NCI-H2196 treated with DMSO at 0.1 percent for 48 hours (cell line): Measurements from ENCODE around the gene ATPAF1.
"Not testable (repeated sequence)": the region's sequence is repeated elsewhere in the genome, so short reads cannot be mapped to it uniquely, and the experiment has no call there.

ENCODE experiments used
- DNase-seq: peaks from one replicate; lab custom pipeline; 2025; ENCODE audit not compliant: unreplicated experiment; lab: John Stamatoyannopoulos, UW

ATPAF1 gene, protein sequence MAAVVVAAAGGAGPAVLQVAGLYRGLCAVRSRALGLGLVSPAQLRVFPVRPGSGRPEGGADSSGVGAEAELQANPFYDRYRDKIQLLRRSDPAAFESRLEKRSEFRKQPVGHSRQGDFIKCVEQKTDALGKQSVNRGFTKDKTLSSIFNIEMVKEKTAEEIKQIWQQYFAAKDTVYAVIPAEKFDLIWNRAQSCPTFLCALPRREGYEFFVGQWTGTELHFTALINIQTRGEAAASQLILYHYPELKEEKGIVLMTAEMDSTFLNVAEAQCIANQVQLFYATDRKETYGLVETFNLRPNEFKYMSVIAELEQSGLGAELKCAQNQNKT

DNA sequence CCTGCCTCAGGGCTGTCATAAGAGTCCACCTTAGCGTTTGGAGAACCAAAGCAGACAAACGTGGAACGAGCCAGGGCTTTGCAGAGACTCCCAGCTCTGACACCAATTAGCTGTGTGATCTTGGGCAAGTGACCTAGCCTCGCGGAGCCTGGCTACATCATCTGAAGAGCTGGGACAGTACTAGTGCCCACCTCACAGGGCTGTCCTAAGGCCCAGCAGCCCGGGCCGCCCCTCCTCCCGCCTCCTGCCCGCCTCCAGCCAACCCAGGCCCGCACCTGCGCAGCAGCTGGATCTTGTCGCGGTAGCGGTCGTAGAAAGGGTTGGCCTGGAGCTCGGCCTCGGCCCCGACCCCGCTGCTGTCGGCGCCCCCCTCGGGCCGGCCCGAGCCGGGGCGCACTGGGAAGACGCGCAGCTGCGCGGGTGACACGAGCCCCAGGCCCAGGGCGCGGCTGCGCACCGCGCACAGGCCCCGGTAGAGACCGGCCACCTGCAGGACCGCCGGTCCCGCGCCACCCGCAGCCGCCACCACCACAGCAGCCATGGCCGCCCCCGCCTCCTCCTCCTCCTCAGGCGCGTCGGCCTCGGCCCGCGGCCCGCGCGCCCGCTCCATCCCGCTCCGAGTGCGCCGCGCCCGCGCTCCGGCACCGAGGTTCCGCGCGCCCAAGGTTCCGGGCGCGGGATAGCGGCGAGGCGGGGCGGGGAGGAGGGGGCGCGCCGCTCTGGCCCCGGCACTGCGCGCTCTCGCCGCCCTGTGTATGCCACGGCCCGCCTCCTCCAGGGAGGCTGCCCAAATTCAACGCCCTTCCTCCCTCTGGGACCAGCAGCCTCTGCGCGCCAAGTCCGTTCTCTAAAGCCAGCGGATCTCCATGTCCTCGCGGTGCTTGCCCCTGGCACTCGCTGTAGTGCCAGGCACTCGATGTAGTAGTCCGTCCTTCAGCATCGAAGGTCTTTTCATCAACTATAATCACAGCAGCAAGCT is at the start of gene ATPAF1:
Gene ATPAF1 (minus strand): TSS at position 583 of the 979 bp plus-strand sequence. CDS start 42 bp downstream, at position 541.
- DNase-seq: peak; percentile 71

DNA sequence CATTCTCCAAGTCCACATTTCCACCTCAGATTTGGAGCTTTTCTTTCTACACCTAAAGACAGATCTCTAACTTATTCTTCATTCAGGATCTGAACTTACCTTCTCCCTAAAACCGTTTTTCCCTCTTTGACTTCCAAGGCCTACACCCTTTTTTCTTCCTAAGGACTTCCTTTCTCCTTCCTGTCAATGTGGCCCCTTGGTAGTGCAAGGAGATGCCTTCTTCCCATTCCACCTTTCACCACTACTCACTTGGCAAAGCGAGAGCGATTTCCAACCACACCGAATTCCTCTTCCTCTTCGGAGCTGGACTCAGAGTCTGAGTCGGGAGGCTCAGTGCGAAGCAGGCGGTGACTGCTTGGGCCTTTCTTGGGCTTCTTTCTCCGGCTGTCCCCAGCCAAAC is 49.5 kb upstream of the ATPAF1 start:
- DNase-seq: no peak

DNA sequence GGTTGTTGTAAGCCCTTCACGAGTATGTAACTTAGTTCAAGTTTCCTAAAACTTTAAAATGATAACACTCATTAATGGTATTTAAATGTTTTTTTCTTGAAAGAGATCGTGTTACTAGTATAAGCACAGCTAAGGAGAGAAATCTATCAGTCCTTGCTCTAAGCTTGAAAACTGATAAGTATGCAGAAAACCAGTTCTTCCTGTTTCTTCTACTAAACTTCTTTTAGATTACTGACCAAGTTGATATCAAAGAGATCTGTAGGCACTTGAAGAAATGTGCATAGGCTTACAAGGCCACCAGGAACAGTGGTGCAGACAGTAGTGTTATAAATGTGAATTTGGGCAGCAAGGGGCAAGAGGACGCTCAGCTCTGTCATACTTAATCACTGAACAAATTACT is 46.8 kb upstream of the ATPAF1 start:
- DNase-seq: no peak

DNA sequence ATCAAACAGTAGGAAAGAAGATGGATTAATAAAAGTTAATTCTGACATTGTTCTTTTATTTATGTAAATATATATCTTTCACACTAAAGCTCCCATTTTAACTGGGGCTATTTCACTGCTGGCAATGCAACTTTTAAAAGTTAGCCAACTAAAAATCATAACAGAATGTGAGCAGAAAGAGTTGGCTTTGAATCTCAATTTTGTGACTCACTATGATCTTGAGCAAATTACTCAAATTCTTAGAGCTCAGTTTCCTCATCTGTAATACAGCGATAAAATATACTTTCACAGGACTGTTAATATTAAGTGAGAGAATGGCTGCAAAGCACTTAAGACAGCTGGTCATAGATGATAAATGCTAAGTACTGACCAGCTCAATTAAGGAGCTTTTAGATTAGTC is 40.0 kb upstream of the ATPAF1 start:
- DNase-seq: no peak

DNA sequence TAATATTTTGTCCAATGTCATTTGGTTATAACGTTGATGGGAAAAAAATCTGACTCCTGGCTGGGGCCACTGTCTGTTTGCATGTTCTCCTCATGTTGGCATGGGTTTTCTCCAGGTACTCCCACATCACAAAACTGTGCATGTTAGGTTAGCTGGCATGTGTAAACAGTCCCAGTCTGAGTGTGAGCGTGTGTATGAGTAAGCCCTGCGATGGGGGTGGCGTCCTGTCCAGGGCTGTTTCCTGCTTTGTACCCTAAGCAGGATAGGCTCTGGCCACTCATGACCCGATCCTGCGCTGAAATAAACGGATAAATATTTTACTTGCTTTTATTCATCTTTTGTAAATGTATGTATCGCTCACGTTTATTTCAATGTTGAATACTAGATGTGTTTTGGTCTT is 37.2 kb upstream of the ATPAF1 start:
- no peak for DNase-seq

DNA sequence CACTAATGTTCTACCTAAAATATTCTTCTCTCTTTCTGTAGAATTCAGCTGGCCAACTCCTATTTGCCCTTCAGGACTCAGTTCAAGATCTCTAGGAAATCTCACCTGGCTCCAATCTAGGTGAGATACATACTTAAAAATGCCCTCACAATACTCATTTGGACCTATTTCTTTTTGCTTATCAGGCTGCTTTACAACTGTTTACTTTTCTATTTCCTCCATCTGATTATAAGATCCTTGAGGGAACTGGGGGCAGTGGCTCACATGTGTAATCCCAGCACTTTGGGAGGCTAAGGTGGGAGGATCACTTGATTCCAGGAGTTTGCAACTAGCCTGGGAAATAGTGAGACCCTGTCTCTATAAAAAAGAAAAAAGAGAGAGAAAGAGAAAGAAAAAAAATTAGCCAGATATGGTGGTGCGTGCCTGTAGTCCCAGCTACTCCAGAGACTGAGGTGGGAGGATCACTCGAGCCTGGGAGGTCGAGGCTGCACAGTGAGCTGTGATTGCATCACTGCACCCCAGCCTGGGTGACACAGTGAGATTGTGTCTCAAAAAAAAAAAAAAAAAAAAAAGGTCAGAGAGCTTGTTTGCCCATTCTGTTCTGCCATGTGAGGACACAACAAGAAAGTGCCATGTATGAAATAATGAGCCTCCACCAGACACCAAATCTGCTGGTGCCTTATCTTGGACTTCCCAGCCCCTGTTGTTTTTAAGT is 35.9 kb upstream of the ATPAF1 start:
- DNase-seq: no peak

DNA sequence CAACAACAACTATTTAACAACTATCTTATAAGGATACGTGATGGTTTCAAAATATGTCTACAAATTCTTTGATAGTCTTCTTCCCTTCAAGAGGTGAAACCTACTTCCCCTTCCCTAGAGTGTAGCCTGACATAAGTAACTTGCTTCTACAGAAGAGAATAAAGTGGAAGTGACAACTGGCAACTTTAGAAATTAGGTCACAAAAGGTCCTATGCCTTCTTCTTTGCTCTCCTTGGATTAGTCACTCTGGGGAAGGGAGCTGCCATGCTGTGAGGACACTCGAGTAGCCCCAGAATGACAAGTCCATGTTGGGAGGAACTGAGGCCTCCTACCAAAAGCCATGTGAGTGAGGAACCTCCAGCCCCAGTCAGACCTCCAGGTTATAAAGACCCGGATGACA is 31.5 kb upstream of the ATPAF1 start:
- no peak for DNase-seq

DNA sequence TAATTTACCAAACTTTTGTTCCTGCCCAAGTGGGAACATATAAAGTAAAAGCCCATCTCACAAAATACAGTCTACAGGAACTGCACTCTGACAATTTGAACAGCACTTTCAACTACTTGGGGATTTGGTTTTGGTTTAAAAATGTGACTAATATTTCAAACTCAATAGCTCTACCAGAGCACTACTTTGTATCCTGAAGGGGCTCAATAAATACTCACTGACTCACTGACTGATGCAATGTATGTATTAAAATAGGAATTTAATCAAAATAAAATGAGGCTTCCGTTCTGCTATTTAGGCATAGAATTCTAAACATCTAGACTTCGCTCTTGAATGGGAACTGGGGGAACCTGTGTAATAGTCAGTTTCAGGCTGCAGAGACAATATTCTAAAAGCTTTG is 28.9 kb upstream of the ATPAF1 start:
- DNase-seq: no peak

DNA sequence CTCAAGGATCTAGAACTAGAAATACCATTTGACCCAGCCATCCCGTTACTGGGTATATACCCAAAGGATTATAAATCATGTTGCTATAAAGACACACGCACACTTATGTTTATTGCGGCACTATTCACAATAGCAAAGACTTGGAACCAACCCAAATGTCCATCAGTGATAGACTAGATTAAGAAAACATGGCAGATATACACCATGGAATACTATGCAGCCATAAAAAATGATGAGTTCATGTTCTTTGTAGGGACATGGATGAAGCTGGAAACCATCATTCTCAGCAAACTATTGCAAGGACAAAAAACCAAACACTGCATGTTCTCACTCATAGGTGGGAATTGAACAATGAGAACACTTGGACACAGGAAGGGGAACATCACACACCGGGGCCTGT is 26.5 kb upstream of the ATPAF1 start:
- not testable (repeated sequence) for DNase-seq

DNA sequence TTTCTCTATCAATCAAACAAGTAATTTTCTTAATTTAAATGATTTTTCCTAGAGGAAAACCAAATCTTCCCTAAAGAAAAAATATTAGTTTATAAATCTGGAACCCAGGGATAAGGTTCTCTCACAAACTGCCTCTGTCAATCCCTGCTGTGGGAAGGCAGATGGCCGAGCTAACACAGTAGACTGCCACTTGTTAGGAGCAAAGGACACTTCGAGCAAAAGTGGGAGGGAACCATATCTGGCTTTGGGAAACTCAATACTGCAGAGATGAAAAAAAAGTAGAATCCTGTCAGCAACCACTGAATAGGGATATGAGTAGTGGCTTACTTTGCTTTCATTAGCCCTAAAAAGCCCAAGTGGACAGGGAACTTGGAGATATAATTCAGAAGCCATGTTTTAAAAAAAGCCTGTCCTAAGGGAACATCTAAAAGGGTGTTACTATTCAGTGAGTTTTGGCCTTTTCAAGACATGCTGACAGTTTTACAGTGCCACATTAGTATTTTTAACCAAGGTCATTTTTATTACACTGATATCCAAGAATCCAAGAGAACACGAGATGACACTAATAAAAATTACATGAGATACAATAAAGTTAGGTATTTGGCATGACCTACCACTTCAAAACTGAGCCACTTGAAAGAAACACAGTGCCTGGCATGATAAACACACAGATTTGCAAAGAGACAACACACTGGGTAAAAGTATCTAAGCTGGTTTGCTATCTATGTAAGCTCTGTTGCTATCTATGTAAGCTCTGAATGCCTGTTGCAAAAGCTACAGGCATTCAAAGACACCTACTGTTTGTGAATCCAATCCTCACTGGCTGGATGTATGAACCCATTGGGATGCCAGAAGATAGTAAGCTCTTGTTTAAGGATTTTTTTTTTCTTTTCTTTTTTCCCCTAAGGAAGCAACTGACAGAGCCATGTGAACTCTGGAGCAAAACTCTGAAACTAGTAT is 24.9 kb upstream of the ATPAF1 start:
- no peak for DNase-seq

DNA sequence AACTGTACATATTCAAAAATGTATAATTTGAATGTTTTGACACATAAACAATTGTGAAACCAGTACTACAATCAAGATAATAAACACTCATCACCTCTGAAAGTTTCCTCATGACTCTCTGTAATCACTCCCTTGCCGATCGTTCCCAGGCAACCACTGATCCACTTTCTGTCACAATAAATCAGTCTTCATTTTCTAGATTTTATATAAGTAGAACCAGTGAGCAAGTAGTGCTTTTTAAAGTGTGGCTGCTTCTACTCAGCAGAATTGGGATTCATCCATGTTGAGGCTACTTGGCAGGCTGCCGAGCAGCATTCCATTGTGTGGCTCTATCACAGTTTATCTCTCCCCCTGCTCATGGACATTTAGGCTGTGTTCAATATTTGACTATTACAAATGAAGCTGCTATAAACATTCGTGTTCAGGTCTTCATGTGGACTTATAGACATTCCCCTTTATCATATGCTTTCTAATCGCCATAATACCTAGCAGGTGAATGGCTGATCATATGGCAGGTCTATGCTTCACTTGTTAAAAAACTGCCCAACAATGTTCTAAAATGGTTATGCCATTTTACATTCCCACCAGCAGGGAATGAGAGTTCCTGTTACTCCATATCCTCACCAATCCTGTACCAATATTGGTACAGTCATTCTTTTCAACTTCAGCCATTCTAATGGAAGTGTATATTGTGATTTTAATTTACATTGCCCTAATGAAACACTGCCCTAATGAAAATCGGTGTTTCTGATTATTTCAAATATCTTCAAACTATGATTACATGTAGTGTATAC is 24.0 kb upstream of the ATPAF1 start:
- DNase-seq: no peak

DNA sequence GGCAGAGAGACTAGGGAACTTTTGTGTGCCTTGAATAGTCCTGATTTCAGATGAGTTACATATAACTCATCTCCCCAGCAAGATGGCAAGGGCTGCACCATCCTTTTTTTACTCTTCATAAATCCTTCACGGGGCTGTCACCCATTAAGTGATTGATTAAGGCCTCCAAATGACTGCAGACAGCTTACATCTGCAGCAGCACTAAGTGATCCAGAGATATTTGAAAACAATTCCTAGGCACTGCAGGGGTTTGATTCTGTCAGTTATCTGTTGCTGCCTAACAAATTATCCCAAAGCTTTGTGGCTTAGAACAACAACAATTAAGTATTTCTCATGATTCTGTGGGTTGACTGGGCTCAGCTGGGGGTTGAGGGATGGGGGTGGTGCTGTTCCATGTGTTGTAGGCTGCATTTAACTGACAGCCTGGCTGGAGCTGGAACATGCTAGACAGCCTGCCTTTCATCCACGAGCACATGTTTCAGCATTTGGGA is 22.8 kb upstream of the ATPAF1 start:
- DNase-seq: no peak

DNA sequence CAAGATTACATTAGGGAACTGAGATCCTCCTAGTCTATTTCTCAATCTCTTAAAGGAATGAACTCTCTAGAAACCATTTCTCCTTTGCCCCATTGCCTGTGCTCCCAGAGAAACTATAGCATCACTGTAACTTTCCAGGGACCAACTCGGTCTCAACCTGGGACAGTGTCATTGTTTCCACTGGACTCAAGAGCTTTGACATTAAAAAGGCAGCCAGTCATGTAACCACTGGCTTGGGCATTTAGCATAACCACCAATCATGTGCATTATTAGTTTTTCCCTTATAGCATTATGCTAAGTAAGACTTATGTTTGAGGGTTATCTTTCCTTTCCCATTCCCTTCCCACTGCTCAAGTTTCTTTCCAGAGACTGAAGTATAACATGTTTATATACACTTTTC is 21.7 kb upstream of the ATPAF1 start:
- DNase-seq: no peak

DNA sequence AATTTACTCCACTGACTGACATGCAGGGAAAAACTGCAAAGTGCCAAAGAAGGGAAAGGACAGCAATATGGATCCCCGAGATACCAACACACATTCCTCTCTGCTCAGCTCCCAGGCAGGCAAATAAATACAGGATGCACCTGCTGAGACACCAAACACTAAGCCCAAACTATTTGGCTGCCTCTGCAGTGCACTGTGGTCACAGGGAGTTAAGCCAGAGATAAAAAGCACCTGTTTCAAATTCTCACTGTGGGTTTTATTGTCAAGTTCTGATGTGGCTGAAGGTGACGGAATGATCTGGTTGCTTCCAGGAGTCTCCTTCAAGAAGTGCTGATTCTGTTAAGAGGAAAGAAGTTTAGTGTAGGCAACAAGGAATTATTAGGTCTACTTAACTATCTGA is 21.2 kb upstream of the ATPAF1 start:
- peak; percentile 8 for DNase-seq

DNA sequence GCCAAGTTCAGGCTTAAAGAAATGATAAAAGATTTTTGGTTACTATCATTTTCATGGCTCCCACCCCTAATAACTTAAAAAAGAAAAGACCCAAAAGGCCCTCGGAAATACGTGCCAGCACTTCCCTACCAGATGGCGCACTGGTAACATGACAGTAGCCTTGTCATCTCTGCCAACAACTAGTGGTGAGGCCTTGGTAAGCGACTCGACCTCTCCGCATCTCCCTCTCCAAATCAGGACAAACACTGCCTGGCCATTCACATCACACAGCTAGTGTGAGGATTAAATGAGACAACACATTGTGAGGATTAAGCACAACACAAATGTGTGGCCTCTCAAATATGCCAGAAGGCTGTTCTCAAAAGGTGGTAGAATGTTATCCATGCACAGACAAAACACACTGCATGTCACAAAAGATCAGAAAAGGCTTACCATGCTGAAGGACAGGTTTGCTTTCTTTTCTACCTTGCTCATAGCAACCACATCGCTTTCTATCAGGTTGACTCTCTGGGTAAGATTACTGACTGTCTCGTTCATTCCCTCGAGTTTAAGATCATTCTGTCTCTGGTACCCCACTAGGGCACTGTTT is 19.9 kb upstream of the ATPAF1 start:
- DNase-seq: no peak

DNA sequence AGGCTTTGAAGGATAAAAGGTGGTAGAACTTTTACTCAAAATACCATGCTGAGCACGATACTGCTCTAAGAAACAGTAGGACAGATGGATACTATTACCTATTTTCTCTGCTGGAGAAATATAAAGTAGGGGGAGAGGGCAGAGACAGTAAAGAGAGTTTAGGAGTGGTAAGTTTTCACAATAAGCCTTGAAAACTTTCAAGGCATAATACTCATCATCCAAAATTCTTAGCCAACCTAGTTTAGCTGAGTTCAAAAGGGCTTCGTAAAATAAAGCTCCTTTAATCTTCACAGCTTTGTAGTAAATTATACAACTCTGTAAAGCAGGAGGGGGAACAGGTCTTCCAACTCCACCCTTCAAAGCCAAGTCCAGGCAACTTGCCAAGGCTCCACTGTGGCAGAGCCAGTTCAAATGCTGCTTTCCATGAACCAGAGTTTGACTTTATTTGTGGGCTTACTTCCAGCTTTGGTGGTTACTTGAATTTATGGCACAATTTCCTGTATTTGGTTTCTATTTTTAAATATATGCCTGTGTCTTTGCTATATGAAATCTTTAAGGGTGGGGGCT is 19.0 kb upstream of the ATPAF1 start:
- peak; percentile 30 for DNase-seq

DNA sequence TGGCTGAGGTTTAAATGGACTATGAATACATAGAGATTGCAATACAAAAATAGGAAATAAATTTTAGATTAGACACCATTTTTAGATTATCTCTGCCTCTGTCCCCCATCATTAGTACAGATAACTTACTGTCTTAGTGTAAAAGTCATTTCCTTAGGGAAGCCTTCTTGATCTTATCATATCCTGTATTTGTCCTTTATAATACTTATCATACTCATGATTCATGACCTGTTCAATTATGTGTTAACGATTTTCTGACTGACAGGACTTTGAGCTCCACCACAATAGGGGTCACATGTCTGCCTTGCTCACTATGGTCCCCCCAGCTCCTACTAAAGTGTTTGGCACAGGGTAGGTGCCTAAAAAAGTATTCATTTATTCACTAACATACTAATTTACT is 18.1 kb upstream of the ATPAF1 start:
- DNase-seq: no peak

DNA sequence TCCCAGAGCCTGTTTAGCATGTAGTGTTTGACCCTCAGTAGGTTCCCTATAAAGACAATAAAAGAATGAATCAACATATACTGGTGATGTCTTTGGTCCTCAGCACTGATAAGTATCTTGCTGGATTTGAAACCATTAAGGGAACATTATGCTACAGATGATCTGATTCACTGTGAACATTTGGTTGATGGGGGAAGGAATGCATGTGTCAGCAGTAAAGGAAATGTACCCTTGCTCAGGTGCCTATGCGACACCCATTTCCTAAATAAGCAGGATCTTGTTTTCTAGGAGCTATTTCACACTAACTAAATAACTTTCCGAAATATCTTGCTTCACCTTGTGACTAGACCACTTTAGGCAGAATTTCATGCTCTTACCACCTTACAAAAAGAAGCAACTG is 16.5 kb upstream of the ATPAF1 start:
- no peak for DNase-seq

DNA sequence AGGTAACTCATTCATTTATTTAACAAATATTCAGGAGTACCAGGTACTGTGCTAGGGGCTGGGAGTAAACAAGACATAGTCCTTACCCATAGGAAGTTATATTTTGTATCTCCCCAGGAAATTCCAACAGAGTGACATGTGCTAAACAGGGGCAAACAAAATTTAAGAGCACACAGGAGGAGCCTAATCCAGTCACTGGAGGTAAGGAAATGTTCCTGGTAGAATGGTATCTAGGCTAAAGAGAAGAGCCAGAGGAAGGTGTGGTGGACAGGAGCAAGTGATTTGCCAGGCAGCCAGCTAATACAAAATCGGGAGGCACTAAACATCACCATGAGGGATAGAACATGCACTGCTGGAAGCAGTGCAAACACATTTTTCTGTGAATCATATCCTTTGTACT is 13.9 kb upstream of the ATPAF1 start:
- DNase-seq: no peak
